GM04503 (cell line): Measurements from ENCODE around the gene RGS3.

Experiments
- DNase-seq: peaks from one replicate; pipeline ENCODE4 v3.0.0-alpha.2; 2012; ENCODE audit warnings: low read depth

RGS3 gene

GRCh38 chr9:113511856-113512761 lies 48.6 kb downstream of the RGS3 start:
- DNase-seq, result no peak

- DNase-seq, result no peak
Observed at GRCh38 chr9:113513111-113513510, 49.6 kb downstream of the RGS3 start.

- no peak for DNase-seq
Observed at GRCh38 chr9:113513536-113513935, 50.0 kb downstream of the RGS3 start.

GRCh38 chr9:113514061-113514460 lies 50.5 kb downstream of the RGS3 start:
- DNase-seq, result no peak

- no peak for DNase-seq
Observed at GRCh38 chr9:113514748-113515147, 51.2 kb downstream of the RGS3 start.

- no peak for DNase-seq
Observed at GRCh38 chr9:113515862-113516261, 52.3 kb downstream of the RGS3 start.

- no peak for DNase-seq
Observed at GRCh38 chr9:113516840-113517577, 53.5 kb downstream of the RGS3 start.

GRCh38 chr9:113519426-113520108 lies 56.0 kb downstream of the RGS3 start:
- DNase-seq, result no peak

GRCh38 chr9:113520109-113520642 lies 56.6 kb downstream of the RGS3 start:
- no peak for DNase-seq

GRCh38 chr9:113521693-113522255 lies 58.2 kb downstream of the RGS3 start:
- no peak for DNase-seq

GRCh38 chr9:113522419-113522818 lies 58.9 kb downstream of the RGS3 start:
- DNase-seq, result no peak

- DNase-seq, result no peak
Observed at GRCh38 chr9:113522858-113523257, 59.3 kb downstream of the RGS3 start.

- no peak for DNase-seq
Observed at GRCh38 chr9:113523421-113524141, 60.1 kb downstream of the RGS3 start.

GRCh38 chr9:113524468-113524867 lies 60.9 kb downstream of the RGS3 start:
- DNase-seq, result no peak

- no peak for DNase-seq
Observed at GRCh38 chr9:113525205-113525604, 61.7 kb downstream of the RGS3 start.

GRCh38 chr9:113525831-113526230 lies 62.3 kb downstream of the RGS3 start:
- DNase-seq, result no peak

GRCh38 chr9:113526231-113526746 lies 62.8 kb downstream of the RGS3 start:
- DNase-seq, result no peak

- no peak for DNase-seq
Observed at GRCh38 chr9:113526841-113527240, 63.3 kb downstream of the RGS3 start.

GRCh38 chr9:113528088-113528487 lies 64.6 kb downstream of the RGS3 start:
- no peak for DNase-seq

GRCh38 chr9:113528811-113529210 lies 65.3 kb downstream of the RGS3 start:
- DNase-seq, result no peak

- DNase-seq, result no peak
Observed at GRCh38 chr9:113529336-113530009, 65.9 kb downstream of the RGS3 start.
